ENCODE data around the gene UBE2D1.

UBE2D1 gene

DNA sequence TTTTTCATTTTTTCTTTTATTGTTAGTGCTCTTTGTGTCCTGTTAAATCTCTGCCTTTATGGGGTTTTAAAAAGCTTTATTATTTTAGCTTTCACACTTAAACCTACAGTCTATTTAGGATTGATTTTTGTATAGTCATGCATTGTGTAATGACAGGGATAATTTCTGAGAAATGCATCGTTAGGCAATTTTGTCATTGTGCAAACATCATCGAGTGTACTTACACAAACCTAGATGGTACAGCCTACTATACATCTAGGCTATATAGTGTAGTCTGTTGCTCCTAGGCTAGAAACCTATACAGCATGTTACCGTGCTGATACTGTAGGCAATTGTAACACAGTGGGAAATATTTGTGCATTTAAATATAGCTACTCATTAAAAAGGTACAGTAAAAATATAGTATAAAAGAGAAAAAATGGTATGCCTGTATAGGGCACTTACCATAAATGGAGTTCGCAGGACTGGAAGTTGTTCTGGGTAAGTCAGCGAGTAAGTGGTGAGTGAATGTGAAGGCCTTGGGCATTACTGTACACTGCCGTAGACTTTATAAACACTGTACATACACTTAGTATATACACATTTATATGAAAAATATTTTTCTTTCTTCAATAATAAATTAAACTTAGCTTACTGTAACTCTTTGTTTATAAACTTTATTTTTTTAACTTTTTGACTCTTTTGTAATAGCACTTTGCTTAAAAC is 16.0 kb downstream of the UBE2D1 start:
- no peak for DNase-seq (ENCODE audit: low spot score)
- H3K4me3 ChIP-seq = no peak overlapping the region
- no peak for TF ChIP-seq CTCF (IDR thresholded peaks at IDR 0.05)
- H3K27ac ChIP-seq = no peak overlapping the region

GRCh38 chr10:58351616-58352578 is 17.1 kb downstream of the UBE2D1 start:
- H3K4me3 ChIP-seq = no peak overlapping the region
- no peak for TF ChIP-seq CTCF (IDR thresholded peaks at IDR 0.05)
- no peak overlapping the region for H3K27ac ChIP-seq
- no peak for DNase-seq (ENCODE audit: low spot score)

DNA sequence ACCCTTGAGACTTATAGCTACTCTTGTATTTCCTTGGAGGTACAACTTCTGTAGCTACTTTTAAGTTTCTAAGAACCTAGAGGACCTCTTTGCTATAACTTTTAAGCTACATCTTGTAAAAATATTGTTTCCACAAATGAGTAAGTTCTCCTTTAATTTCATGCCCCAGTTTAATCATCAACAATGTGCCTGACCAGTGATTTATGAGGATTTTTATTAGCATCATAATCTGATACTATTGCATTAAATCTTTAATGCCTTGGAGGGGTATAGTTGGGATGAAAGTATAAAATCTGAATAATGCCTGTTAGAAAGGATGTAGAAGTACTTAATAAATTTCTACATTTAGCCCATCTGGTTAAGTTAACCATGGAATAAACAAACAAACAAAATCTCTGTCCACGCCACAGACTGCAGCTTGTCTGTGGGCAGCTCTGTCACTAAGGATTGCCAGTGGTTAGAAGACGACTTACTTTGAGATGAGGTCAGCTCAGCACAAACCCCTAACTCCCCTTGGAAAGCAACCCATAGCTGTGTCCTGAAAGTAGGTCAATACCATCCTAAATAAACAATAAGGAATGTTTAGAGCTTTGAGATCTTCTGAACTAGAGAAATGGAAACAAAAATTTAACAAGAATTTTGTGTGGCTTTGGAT is 18.3 kb downstream of the UBE2D1 start:
- H3K4me3 ChIP-seq = no peak overlapping the region
- DNase-seq (ENCODE audit: low spot score) = no peak
- no peak overlapping the region for H3K27ac ChIP-seq
- no peak for TF ChIP-seq CTCF (IDR thresholded peaks at IDR 0.05)

GRCh38 chr10:58356756-58357155 is 21.9 kb downstream of the UBE2D1 start:
- Histone ChIP-seq H3K27ac (no peak overlapping the region), H3K4me3 (no peak overlapping the region)
- TF ChIP-seq CTCF (IDR thresholded peaks at IDR 0.05) = no peak
- no peak for DNase-seq (ENCODE audit: low spot score)

DNA sequence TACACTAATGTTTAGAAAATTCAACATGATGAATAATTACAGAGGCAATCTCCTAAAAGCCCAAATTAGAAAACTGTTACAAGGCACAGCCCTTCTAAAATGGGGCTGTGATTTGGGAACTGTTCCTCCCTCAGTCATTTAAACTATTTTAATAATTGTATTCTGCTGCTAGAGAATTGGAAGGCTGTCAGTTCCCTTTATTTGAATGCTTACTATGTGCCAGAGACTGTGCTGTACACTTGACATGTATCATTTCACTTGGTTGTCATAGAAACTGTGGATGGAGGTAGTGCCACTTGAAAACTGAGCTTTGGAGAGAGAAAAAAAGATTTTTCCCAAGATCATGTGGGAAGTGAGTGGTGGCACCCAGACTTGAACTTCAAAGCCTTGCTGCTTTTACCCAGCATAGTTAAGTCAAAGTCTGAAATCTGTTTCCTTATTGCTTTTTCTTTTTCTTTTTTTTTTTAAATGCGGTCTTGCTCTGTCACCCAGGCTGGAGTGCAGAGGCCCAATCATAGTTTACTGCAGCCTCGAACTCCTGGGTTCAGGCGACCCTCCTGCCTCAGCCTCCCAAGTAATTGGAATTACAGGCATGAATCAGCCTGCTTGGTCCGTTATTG is 23.6 kb downstream of the UBE2D1 start:
- no peak for DNase-seq (ENCODE audit: low spot score)
- H3K27ac ChIP-seq = no peak overlapping the region
- TF ChIP-seq CTCF (IDR thresholded peaks at IDR 0.05) = no peak

GRCh38 chr10:58358947-58359346 is 24.1 kb downstream of the UBE2D1 start:
- no peak overlapping the region for H3K4me3 ChIP-seq
- no peak for DNase-seq (ENCODE audit: low spot score)
- TF ChIP-seq CTCF (IDR thresholded peaks at IDR 0.05) = no peak
- no peak overlapping the region for H3K27ac ChIP-seq

More for the DNA sequence above, 23.6 kb downstream of the UBE2D1 start:
- H3K4me3 ChIP-seq = no peak overlapping the region

All from coronary artery (tissue), 2 donors.